ENCODE measurements around the gene SLC7A1. TPM values are rescaled to one million over a fixed set of nuclear protein-coding genes. Genes with fewer than 3 reads are reported as not detected.
A peak's percentile ranks its signal among the peaks of the same experiment; 100 is the strongest.

SLC7A1 gene
- total RNA-seq, 4 donors from 2014 or later = 87.5 to 127 (median 93.9) TPM

- Histone ChIP-seq H3K36me3 (peaks cover 0 to 8% (median 0%) of the 10 kb centered on the region in 3 donors), H3K27me3 (peaks cover 0 to 56% (median 2%) of the 10 kb centered on the region in 4 donors), H3K9me3 (no peaks in the 10 kb centered on the region), H3K4me1 (peaks cover 0 to 49% (median 15%) of the 10 kb centered on the region in 3 donors), H3K4me3 (no peak overlapping the region), H3K27ac (no peak overlapping the region)
- intact Hi-C loops (cut with DNase I) = loop anchor here (5.0 to 10.0 kb wide), 2 partner anchors 203 to 610 kb away; no protein-coding TSS in a partner anchor
- WGBS, 2 donors = 65 to 71% methylated on average over 8 to 15 of the region's 15 CpGs
- DNase-seq = no peak
- TF ChIP-seq CTCF (IDR thresholded peaks at IDR 0.05) (no peak), POLR2A (IDR thresholded peaks at IDR 0.05) (no peak)
Observed at GRCh38 chr13:29504691-29505090, 90.8 kb downstream of the SLC7A1 start.

GRCh38 chr13:29503041-29503837 lies 92.2 kb downstream of the SLC7A1 start:
- WGBS, 2 donors = 25 to 55% methylated on average over 15 to 28 of the region's 32 CpGs
- DNase-seq = no peak

GRCh38 chr13:29502391-29503008 lies 93.0 kb downstream of the SLC7A1 start:
- intact Hi-C loops (cut with DNase I) = loop anchor here (10.0 kb wide), 1 partner anchor 612 kb away; no protein-coding TSS in a partner anchor
- Histone ChIP-seq H3K27me3 (peaks cover 0 to 65% (median 2%) of the 10 kb centered on the region in 4 donors), H3K27ac (no peak overlapping the region), H3K36me3 (no peaks in the 10 kb centered on the region), H3K4me1 (peaks cover 0 to 31% (median 7%) of the 10 kb centered on the region in 3 donors), H3K9me3 (no peaks in the 10 kb centered on the region), H3K4me3 (no peak overlapping the region)
- WGBS, 2 donors = 65 to 89% methylated on average over 9 to 11 of the region's 13 CpGs
- TF ChIP-seq POLR2A (IDR thresholded peaks at IDR 0.05) (no peak), CTCF (IDR thresholded peaks at IDR 0.05) (no peak)
- DNase-seq = no peak

More at GRCh38 chr13:29503041-29503837, 92.2 kb downstream of the SLC7A1 start:
- peak overlapping the region in 1 of 4 donors; percentile 38 for H3K4me3 ChIP-seq
- TF ChIP-seq POLR2A (IDR thresholded peaks at IDR 0.05) (no peak), CTCF (IDR thresholded peaks at IDR 0.05) (no peak)
- peaks cover 0 to 64% (median 2%) of the 10 kb centered on the region in 4 donors for H3K27me3 ChIP-seq
- peaks cover 0 to 38% (median 11%) of the 10 kb centered on the region in 3 donors for H3K4me1 ChIP-seq
- no peaks in the 10 kb centered on the region for H3K36me3 ChIP-seq
- H3K27ac ChIP-seq = no peak overlapping the region
- intact Hi-C loops (cut with DNase I) = loop anchor here (10.0 kb wide), 1 partner anchor 612 kb away; no protein-coding TSS in a partner anchor
- no peaks in the 10 kb centered on the region for H3K9me3 ChIP-seq

GRCh38 chr13:29501674-29502073 lies 93.8 kb downstream of the SLC7A1 start:
- intact Hi-C loops (cut with DNase I) = loop anchor here (10.0 kb wide), 1 partner anchor 613 kb away; no protein-coding TSS in a partner anchor
- Histone ChIP-seq H3K4me3 (no peak overlapping the region), H3K27ac (no peak overlapping the region), H3K36me3 (no peaks in the 10 kb centered on the region), H3K9me3 (no peaks in the 10 kb centered on the region), H3K27me3 (peaks cover 0 to 65% (median 2%) of the 10 kb centered on the region in 4 donors), H3K4me1 (peaks cover 6 to 31% (median 6%) of the 10 kb centered on the region in 3 donors)
- 75 to 81% methylated on average over 4 of the region's 4 CpGs for WGBS, 2 donors
- TF ChIP-seq CTCF (IDR thresholded peaks at IDR 0.05) (no peak), POLR2A (IDR thresholded peaks at IDR 0.05) (no peak)
- DNase-seq = no peak
